AG04449 (cell line): ENCODE measurements around the gene MYL11.

Experiments used
- CTCF ChIA-PET: fragments of 350-600 bp; formaldehyde crosslinking; extraction: SDS; loops from one replicate; lab custom pipeline; 2021; ENCODE audit warnings: antibody characterized with exemption; lab: Yijun Ruan, JAX
- POLR2A ChIA-PET: fragments of 400-600, 350-600 bp; formaldehyde crosslinking; extraction: SDS; loops from one replicate; lab custom pipeline; 2020; ENCODE audit warnings: antibody characterized with exemption, inconsistent platforms; lab: Yijun Ruan, JAX
- DNase-seq: peaks from one replicate; pipeline ENCODE4 v3.0.0-alpha.2; 2010; ENCODE audit warnings: low read depth, low spot score
- H3K4me3 ChIP-seq: 2 replicates; pipeline ENCODE4 v1.5.1; 2011; ENCODE audit warnings: low read depth, mild to moderate bottlenecking, control low read depth, low read length
- TF ChIP-seq, protein P1 (sequence below): IDR thresholded peaks from one replicate; pipeline ENCODE4 v1.5.1; 2011; ENCODE audit warnings: mild to moderate bottlenecking, moderate library complexity, low read length, control low read depth, inconsistent platforms; ENCODE audit not compliant: insufficient read depth; ENCODE audit errors: missing control alignments

MYL11 gene

DNA sequence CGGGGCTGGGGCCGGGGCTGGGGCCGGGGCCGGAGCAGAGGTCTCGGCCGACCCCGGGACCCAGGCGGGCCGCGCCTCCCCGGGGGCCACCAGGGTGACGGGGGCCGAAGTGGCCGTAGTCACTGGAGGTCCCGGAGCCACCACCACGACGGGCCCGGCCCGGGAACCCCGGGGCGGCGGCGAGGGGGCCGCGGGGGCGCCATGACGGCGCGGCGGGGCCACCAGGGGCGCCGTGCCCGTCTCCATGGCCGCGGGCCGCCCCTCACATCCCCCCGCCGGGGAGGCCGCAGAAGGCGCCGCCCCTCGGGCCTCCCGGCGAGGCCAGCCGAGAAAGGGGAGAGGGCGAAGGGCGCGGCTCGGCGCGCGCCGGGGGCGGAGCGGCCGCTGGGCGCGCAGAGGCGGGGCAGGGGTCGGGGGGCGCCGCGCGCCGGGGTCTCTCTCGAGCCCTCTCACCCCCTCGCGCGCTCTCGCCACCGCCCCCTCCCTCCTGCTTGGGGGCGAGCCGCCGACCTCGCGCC is 4.6 kb upstream of the MYL11 start:
- peak overlapping the region; percentile 85 for H3K4me3 ChIP-seq
- CTCF ChIA-PET: interaction anchor here (1.1 to 1.9 kb wide), 5 partner anchors 10 to 278 kb away, joined by 3 to 9 read pairs (median 4); partner anchors contain the start of genes CD2BP2 and TBX6
- POLR2A ChIA-PET: interaction anchor here (1.0 to 1.9 kb wide), 3 partner anchors 13 to 35 kb away, joined by 4 to 12 read pairs (median 8); partner anchors contain the start of genes CD2BP2 and SEPTIN1
- TF ChIP-seq, protein P1, sequence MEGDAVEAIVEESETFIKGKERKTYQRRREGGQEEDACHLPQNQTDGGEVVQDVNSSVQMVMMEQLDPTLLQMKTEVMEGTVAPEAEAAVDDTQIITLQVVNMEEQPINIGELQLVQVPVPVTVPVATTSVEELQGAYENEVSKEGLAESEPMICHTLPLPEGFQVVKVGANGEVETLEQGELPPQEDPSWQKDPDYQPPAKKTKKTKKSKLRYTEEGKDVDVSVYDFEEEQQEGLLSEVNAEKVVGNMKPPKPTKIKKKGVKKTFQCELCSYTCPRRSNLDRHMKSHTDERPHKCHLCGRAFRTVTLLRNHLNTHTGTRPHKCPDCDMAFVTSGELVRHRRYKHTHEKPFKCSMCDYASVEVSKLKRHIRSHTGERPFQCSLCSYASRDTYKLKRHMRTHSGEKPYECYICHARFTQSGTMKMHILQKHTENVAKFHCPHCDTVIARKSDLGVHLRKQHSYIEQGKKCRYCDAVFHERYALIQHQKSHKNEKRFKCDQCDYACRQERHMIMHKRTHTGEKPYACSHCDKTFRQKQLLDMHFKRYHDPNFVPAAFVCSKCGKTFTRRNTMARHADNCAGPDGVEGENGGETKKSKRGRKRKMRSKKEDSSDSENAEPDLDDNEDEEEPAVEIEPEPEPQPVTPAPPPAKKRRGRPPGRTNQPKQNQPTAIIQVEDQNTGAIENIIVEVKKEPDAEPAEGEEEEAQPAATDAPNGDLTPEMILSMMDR: no peak
- DNase-seq: no peak

DNA sequence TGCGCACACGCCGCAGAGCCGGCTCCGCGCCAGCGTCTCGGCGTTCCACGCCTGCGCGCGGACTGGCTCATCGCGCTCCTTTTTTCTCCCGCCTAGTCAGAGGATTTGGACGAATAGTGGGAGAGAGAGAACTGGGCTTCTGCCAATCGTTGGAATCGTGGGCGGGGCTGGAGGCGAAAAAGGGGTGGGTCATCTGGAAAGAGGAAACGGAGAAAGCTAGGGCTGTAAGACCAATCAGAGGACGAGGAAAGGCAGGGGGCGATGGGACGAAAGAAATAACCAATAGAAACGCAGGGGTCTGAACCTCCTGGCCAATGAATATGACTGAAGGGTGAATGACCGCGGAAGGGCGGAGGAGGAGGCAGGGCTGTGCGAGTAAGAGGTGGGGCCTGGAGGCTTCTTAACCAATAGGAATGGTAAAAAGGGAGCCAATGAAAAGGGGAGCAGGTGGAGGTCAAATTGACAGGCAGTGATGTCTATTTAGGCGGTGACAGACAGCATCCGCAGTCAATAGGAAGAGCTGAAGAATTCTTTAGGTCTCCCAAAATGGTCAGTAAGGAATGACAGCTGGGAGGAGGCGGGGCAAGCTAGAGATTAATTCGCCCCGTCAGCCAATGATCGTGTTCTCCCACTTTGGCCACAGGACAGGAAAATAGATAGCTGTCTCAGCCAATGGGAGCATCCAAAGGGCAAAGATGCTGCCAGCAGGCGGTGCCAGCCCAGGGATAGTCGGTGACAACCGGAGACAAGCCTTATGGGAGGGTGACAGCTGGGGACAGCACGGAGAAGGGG is 4.0 kb upstream of the MYL11 start, which contains the start of gene TBC1D10B:
TSS of gene TBC1D10B (minus strand) at position 39 of the 792 bp plus-strand sequence. CDS start 311 bp downstream, outside the sequence.
- ChIA-PET CTCF (interaction anchor here (0.6 to 2.0 kb wide), 8 partner anchors 9 to 279 kb away, joined by 3 to 9 read pairs (median 4); partner anchors contain the start of genes CD2BP2, TBX6, ZNF48 and ZNF771), POLR2A (interaction anchor here (0.7 to 1.9 kb wide), 9 partner anchors 12 to 305 kb away, joined by 3 to 12 read pairs (median 4); partner anchors contain the start of genes ALDOA, CD2BP2, SEPTIN1 and TBX6)
- TF ChIP-seq, protein P1: peak; percentile 13
- H3K4me3 ChIP-seq: peak within 1 kb of the TSS; percentile 85
- peak; percentile 100 for DNase-seq

DNA sequence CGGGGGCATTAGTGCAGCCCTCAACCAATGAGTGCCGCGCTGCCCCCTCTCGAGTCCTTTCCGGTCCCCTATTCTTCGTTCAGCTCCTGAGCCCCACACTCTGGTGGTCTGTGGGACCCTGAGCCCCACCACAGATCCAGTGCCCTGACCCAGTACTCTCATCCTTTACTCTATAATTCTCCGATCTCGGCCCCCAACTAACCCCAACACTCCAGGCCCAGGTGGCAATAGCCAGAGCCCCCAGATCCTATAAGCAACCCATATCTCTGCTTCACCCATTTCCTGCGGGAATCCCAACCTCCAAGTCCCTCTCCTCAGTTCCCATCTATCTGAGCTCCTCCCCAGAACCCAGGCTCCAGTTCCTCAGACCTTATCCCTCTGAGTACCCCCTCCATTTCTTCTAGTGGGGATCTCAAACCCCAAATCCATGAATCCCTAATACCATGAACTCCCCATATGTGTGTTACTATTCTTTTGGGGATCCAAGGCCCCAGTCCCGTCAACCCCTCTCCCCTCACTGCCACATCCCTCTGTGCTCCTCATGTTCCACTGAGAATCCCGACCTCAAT is 3.3 kb upstream of the MYL11 start:
- CTCF ChIA-PET: interaction anchor here (0.6 to 2.0 kb wide), 8 partner anchors 9 to 280 kb away, joined by 3 to 9 read pairs (median 4); partner anchors contain the start of genes CD2BP2, TBX6, ZNF48 and ZNF771
- POLR2A ChIA-PET: interaction anchor here (0.7 to 1.9 kb wide), 9 partner anchors 11 to 306 kb away, joined by 3 to 12 read pairs (median 4); partner anchors contain the start of genes ALDOA, CD2BP2, SEPTIN1 and TBX6
- DNase-seq: no peak
- TF ChIP-seq, protein P1: no peak
- H3K4me3 ChIP-seq: peak overlapping the region; percentile 65

DNA sequence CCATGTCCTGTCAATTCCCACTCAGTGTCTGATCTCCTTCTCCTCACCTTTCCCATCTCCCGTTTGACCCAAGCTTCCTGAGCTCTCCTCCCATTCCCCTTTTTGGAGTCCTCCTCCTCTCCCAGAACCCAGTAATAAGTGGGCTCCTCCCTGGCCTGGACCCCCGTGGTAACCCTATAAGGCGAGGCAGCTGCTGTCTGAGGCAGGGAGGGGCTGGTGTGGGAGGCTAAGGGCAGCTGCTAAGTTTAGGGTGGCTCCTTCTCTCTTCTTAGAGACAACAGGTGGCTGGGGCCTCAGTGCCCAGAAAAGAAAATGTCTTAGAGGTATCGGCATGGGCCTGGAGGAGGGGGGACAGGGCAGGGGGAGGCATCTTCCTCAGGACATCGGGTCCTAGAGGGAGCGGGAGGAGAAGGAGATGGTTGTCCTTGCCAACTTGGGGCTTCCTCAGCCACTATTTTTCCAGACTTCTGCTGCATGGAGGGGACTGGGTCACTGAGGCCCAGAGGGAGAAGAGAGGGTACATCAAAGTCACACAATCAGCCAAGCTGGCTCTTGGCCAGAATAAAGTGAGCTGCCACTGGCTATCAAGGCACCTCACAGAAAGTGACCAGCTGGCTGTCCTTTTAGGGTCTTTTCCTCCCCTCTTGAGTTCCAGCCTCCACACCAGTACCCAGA is 2.4 kb upstream of the MYL11 start:
- DNase-seq: no peak
- ChIA-PET CTCF (interaction anchor here (1.2 to 2.0 kb wide), 5 partner anchors 8 to 281 kb away, joined by 3 to 9 read pairs (median 6); partner anchors contain the start of genes TBX6, ZNF48 and ZNF771), POLR2A (interaction anchor here (1.6 to 1.9 kb wide), 2 partner anchors 10 to 37 kb away, joined by 4 to 8 read pairs; partner anchors contain the start of gene SEPTIN1)
- H3K4me3 ChIP-seq: no peak overlapping the region
- TF ChIP-seq, protein P1: no peak

DNA sequence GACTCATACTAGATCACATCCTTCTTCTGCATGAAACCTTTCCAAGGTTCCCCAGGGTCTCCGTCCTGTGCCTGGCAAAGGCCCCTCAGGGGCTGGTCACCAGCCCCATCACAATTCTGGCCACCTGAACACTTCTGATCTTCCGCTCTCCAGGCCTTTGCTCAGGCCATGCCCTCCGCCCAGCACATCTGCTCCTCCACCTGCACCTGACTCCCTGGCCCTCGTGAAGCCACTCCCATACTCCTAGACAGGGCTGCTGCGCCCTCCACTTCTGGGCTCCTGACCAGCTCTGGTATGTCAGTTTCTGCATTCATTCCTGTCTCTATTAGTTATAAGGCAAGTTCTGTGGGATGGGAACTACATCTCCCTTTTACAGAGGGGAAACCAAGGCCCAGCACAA is 1.9 kb upstream of the MYL11 start:
- ChIA-PET CTCF (no interaction called here), POLR2A (no interaction called here)
- H3K4me3 ChIP-seq: no peak overlapping the region
- DNase-seq: no peak
- TF ChIP-seq, protein P1: no peak
